A549 (cell line): ENCODE results near the gene ZDHHC24. TPM values are rescaled to one million over a fixed set of nuclear protein-coding genes. Genes with fewer than 3 reads are reported as not detected.

Experiments used
- ATAC-seq, 2 experiments: fragments of 200-7000 bp in 1 of 2; fragments of >200 bp in 1 of 2; cut with Nextera tagmentation in 1 of 2; cut with Tn5 transposase in 1 of 2; 3 replicates each; pipeline versions ENCODE4 v1.8.0 to v1.9.1; 2018 to 2020; ENCODE audit warnings: mild to moderate bottlenecking in 1 of 2, moderate library complexity in 1 of 2
- CTCF ChIA-PET: fragments of 300-600 bp; sonication (Branson Sonifier 250); formaldehyde crosslinking; extraction: SDS; loops from one replicate; lab custom pipeline; 2021; ENCODE audit warnings: antibody characterized with exemption, inconsistent platforms; lab: Yijun Ruan, JAX
- POLR2A ChIA-PET: fragments of 350-600 bp; formaldehyde crosslinking; extraction: SDS; loops from one replicate; lab custom pipeline; 2021; ENCODE audit warnings: antibody characterized with exemption, inconsistent platforms; lab: Yijun Ruan, JAX
- DNase-seq, 2 experiments: peaks; one replicate each; pipeline versions ENCODE4 v3.0.0 to v3.0.0-alpha.2; 2011 to 2016; ENCODE audit warnings: low read depth in 1 of 2, low spot score in 1 of 2
- FAIRE-seq: peaks from 2 replicates; lab custom pipeline; 2011; peaks lifted over from hg19 to GRCh38; lab: Jason Lieb, UNC
- H3K27ac ChIP-seq, 2 experiments: fragments of >200 bp; sonication (Bioruptor Twin); formaldehyde crosslinking; 3 replicates each; pipeline ENCODE4 v1.5.1; 2016 to 2017
- H3K4me1 ChIP-seq: fragments of >200 bp; sonication (Bioruptor Twin); formaldehyde crosslinking; 3 replicates; pipeline ENCODE4 v1.6.1; 2016
- H3K4me2 ChIP-seq: fragments of >200 bp; sonication (Bioruptor Twin); formaldehyde crosslinking; 3 replicates; pipeline ENCODE4 v1.6.1; 2016
- H3K4me3 ChIP-seq: fragments of >200 bp; sonication (Bioruptor Twin); formaldehyde crosslinking; 3 replicates; pipeline ENCODE4 v1.5.1; 2016
- H3K9me3 ChIP-seq: fragments of >200 bp; sonication (Bioruptor Twin); formaldehyde crosslinking; 3 replicates; pipeline ENCODE4 v1.6.1; 2016
- ATOH8 ChIP-seq: fragments of 250-450 bp; sonication (Bioruptor Pico); IDR thresholded peaks from 2 replicates; pipeline ENCODE4 v1.5.0; 2020; ENCODE audit warnings: low read depth, mild to moderate bottlenecking, moderate library complexity
- BHLHE40 ChIP-seq: IDR thresholded peaks from 2 replicates; pipeline ENCODE4 v1.6.1; 2012; ENCODE audit warnings: low read depth, low read length, inconsistent platforms
- CBX2 ChIP-seq: fragments of 200-600 bp; sonication (generic); IDR thresholded peaks from 2 replicates; pipeline ENCODE4 v1.6.1; 2016; ENCODE audit warnings: low read depth, mild to moderate bottlenecking, borderline replicate concordance
- CBX8 ChIP-seq: fragments of 200-600 bp; sonication (generic); IDR thresholded peaks from 2 replicates; pipeline ENCODE4 v1.6.1; 2016
- CHD4 ChIP-seq: fragments of 200-600 bp; sonication (generic); IDR thresholded peaks from 2 replicates; pipeline ENCODE4 v1.6.1; 2016; ENCODE audit warnings: antibody characterized with exemption, mild to moderate bottlenecking, borderline replicate concordance
- CTCF ChIP-seq: fragments of >200 bp; sonication (Bioruptor Twin); formaldehyde crosslinking; IDR thresholded peaks from 3 replicates; pipeline ENCODE4 v1.5.1; 2016
- EHMT2 ChIP-seq: fragments of 200-600 bp; sonication (generic); IDR thresholded peaks from 2 replicates; pipeline ENCODE4 v1.6.1; 2016; ENCODE audit warnings: antibody characterized with exemption, low read depth, mild to moderate bottlenecking, moderate library complexity
- ELK1 ChIP-seq: fragments of 150-350 bp; IDR thresholded peaks from 2 replicates; pipeline ENCODE4 v1.6.1; 2014; ENCODE audit warnings: low read depth, mild to moderate bottlenecking, low read length
- EP300 ChIP-seq, 2 experiments: fragments of >200 bp; sonication (Bioruptor Twin); formaldehyde crosslinking; IDR thresholded peaks; 2 replicates in 1 of 2; 3 replicates in 1 of 2; pipeline ENCODE4 v1.6.1; 2016 to 2017
- FOSB ChIP-seq: fragments of 250-450 bp; sonication (Bioruptor Pico); IDR thresholded peaks from 2 replicates; pipeline ENCODE4 v1.5.0; 2020; ENCODE audit warnings: mild to moderate bottlenecking, moderate library complexity
- FOXS1 ChIP-seq: fragments of 250-450 bp; sonication (Bioruptor Pico); IDR thresholded peaks from 2 replicates; pipeline ENCODE4 v1.5.0; 2020; ENCODE audit warnings: mild to moderate bottlenecking, moderate library complexity
- HDAC2 ChIP-seq: fragments of 200-600 bp; sonication (generic); IDR thresholded peaks from 2 replicates; pipeline ENCODE4 v1.6.1; 2016
- HOXB13 ChIP-seq: fragments of 250-450 bp; sonication (Bioruptor Pico); IDR thresholded peaks from 2 replicates; pipeline ENCODE4 v1.5.0; 2020; ENCODE audit warnings: low read depth, mild to moderate bottlenecking, moderate library complexity
- JUNB ChIP-seq: fragments of >200 bp; sonication (Bioruptor Twin); formaldehyde crosslinking; IDR thresholded peaks from 2 replicates; pipeline ENCODE4 v1.6.1; 2016
- KDM1A ChIP-seq: fragments of 200-600 bp; sonication (generic); IDR thresholded peaks from 2 replicates; pipeline ENCODE4 v1.6.1; 2016; ENCODE audit warnings: low read depth, mild to moderate bottlenecking
- KDM5A ChIP-seq: fragments of 200-600 bp; sonication (generic); IDR thresholded peaks from 2 replicates; pipeline ENCODE4 v1.6.1; 2016; ENCODE audit warnings: antibody characterized with exemption, mild to moderate bottlenecking
- MAX ChIP-seq: IDR thresholded peaks from 2 replicates; pipeline ENCODE4 v1.6.1; 2012
- MAZ ChIP-seq: fragments of 150-350 bp; IDR thresholded peaks from 2 replicates; pipeline ENCODE4 v1.6.1; 2014; ENCODE audit warnings: antibody characterized with exemption, low read depth, low read length, borderline replicate concordance
- PBX3 ChIP-seq: IDR thresholded peaks from 2 replicates; pipeline ENCODE4 v1.6.1; 2012
- RCOR1 ChIP-seq: fragments of 150-350 bp; IDR thresholded peaks from 2 replicates; pipeline ENCODE4 v1.6.1; 2014; ENCODE audit warnings: antibody characterized with exemption, low read length, low read depth
- REST ChIP-seq: fragments of 200-600 bp; sonication (generic); IDR thresholded peaks from 2 replicates; pipeline ENCODE4 v1.6.1; 2016; ENCODE audit warnings: antibody characterized with exemption, mild to moderate bottlenecking, moderate library complexity
- SREBF2 ChIP-seq: fragments of 450-650 bp; IDR thresholded peaks from 2 replicates; pipeline ENCODE4 v1.6.1; 2014; ENCODE audit warnings: mild to moderate bottlenecking, moderate library complexity
- ZFP36 ChIP-seq: fragments of 450-650 bp; IDR thresholded peaks from 2 replicates; pipeline ENCODE4 v1.6.1; 2014; ENCODE audit warnings: borderline replicate concordance; ENCODE audit not compliant: partially characterized antibody
- ZNF302 ChIP-seq: fragments of 250-450 bp; sonication (Bioruptor Pico); IDR thresholded peaks from 2 replicates; pipeline ENCODE4 v1.9.0; 2021; ENCODE audit warnings: inconsistent platforms, mild to moderate bottlenecking, moderate library complexity
- WGBS: methylation state at CpG from one replicate; pipeline ENCODE4 v1.1.6; 2017; ENCODE audit errors: missing lambda C conversion rate; 5-methylcytosine and 5-hydroxymethylcytosine counted together
- polyA plus RNA-seq, 4 experiments: library from polyadenylated mRNA; depleted of rRNA in 3 of 4; stranded (reverse); fragments of >200 nt; fragmentation: RNase III in 1 of 4; extraction: RNeasy Plus Mini Kit Qiagen cat#74134 plus additional on column Dnase treatment in 1 of 4; gene quantifications; 2 replicates in 3 of 4; 3 replicates in 1 of 4; pipeline ENCODE4 v1.2.3, GENCODE V29; 2011 to 2017

Gene ZDHHC24
- polyA plus RNA-seq, 2 of the 4 experiments (the other 2 are of a cell fraction) = 8.6 to 8.7 TPM

- no peak overlapping the region for H3K4me3 ChIP-seq
- no peaks in the 10 kb centered on the region for H3K9me3 ChIP-seq
- no peak overlapping the region for H3K27ac ChIP-seq
- no peak for TF ChIP-seq MAX
- no peak for TF ChIP-seq CBX8
- WGBS = 91% methylated on average over 10 of the region's 10 CpGs
- no peak for DNase-seq
- H3K4me1 ChIP-seq = peaks cover 3% of the 10 kb centered on the region; the same call in 1 of the 3 replicates
- ChIA-PET CTCF (interaction anchor here (0.6 kb wide), 1 partner anchor 95 kb away, joined by 4 read pairs; no protein-coding TSS in a partner anchor), POLR2A (no interaction called here)
- no peak overlapping the region for H3K4me2 ChIP-seq
- no peak for ATAC-seq
- no peak for FAIRE-seq
These were observed 6.0 kb downstream of the ZDHHC24 start for GRCh38 chr11:66539870-66540213.

- TF ChIP-seq FOXS1 = no peak
- TF ChIP-seq JUNB = no peak
- no peak for TF ChIP-seq REST
- no peak for TF ChIP-seq ZFP36
- TF ChIP-seq PBX3 = no peak
- TF ChIP-seq ATOH8 (CRISPR knock-in tag) = no peak
- no peak for TF ChIP-seq CHD4
- no peak for TF ChIP-seq HOXB13 (CRISPR knock-in tag)
- TF ChIP-seq CBX2 = no peak
- no peak for TF ChIP-seq EP300 (IDR thresholded peaks at IDR 0.05)
- TF ChIP-seq KDM5A = no peak
- TF ChIP-seq RCOR1 = no peak
- no peak for TF ChIP-seq SREBF2
- TF ChIP-seq BHLHE40 = no peak
- TF ChIP-seq MAZ = no peak
- CTCF ChIA-PET = no interaction called here
- FAIRE-seq = no peak
- 92% methylated on average over 14 of the region's 16 CpGs for WGBS
- ATAC-seq = no peak; a peak in 2 of 6 replicates
- H3K4me1 ChIP-seq = no peaks in the 10 kb centered on the region; the same call in 2 of the 3 replicates
- no peak overlapping the region for H3K27ac ChIP-seq
- no peak overlapping the region for H3K4me3 ChIP-seq
- no peak for DNase-seq
- no peak overlapping the region for H3K4me2 ChIP-seq
- POLR2A ChIA-PET = interaction anchor here (0.5 kb wide), 1 partner anchor 37 kb away, joined by 3 read pairs; no protein-coding TSS in a partner anchor
- H3K9me3 ChIP-seq = no peaks in the 10 kb centered on the region
These were observed 6.5 kb downstream of the ZDHHC24 start for GRCh38 chr11:66539170-66539869.

GRCh38 chr11:66532784-66533183 lies 13.1 kb downstream of the ZDHHC24 start:
- Histone ChIP-seq H3K4me3 (no peak overlapping the region), H3K9me3 (no peaks in the 10 kb centered on the region), H3K27ac (no peak overlapping the region), H3K4me1 (no peaks in the 10 kb centered on the region), H3K4me2 (no peak overlapping the region)
- CTCF ChIA-PET = interaction anchor here (0.6 to 1.4 kb wide), 6 partner anchors 9 to 182 kb away, joined by 3 read pairs; partner anchors contain the start of genes BBS1, CCDC87 and MRPL11
- FAIRE-seq (no peak), ATAC-seq (peak; percentile 24 to 30; a peak in 4 of 6 replicates), DNase-seq (no peak)
- POLR2A ChIA-PET = interaction anchor here (1.0 to 1.6 kb wide), 4 partner anchors 10 to 145 kb away, joined by 3 to 5 read pairs (median 4); partner anchors contain the start of genes DPP3, RBM4B and ZDHHC24
- 75% methylated on average over 6 of the region's 6 CpGs for WGBS
- TF ChIP-seq KDM1A (no peak), HOXB13 (CRISPR knock-in tag) (no peak), RCOR1 (no peak), ZNF302 (CRISPR knock-in tag) (no peak), MAZ (no peak), HDAC2 (no peak), EHMT2 (no peak), FOSB (CRISPR knock-in tag) (no peak), MAX (no peak), CHD4 (no peak), ELK1 (no peak), CTCF (no peak)
